K562 (cell line): Measurements from ENCODE around the gene MAML1. TPM values are rescaled to one million over a fixed set of nuclear protein-coding genes. Genes with fewer than 3 reads are reported as not detected.

Source experiments
- CEBPG ChIP-seq, 3 experiments: fragments of 200-800 bp in 1 of 3; sonication (Bioruptor generic) in 1 of 3; sonication (generic) in 1 of 3; formaldehyde crosslinking in 1 of 3; IDR thresholded peaks in 2 of 3; conservative IDR thresholded peaks in 1 of 3; 2 replicates each; pipeline versions ENCODE4 v1.6.1 to v1.8.0; 2016 to 2022; ENCODE audit warnings: missing compliant biosample characterization in 2 of 3, missing genetic modification characterization in 2 of 3, mild to moderate bottlenecking in 1 of 3, missing genetic modification reagents in 1 of 3
- CREBBP ChIP-seq: IDR thresholded peaks from one replicate; pipeline ENCODE4 v1.6.1; 2012; ENCODE audit warnings: low read depth, mild to moderate bottlenecking, control low read depth, inconsistent platforms, low read length
- HIVEP1 ChIP-seq: fragments of 250-450 bp; sonication (Bioruptor Pico); IDR thresholded peaks from 2 replicates; pipeline ENCODE4 v1.4.0; 2020; ENCODE audit warnings: mild to moderate bottlenecking
- HNRNPK ChIP-seq: fragments of 200-400 bp; formaldehyde crosslinking; IDR thresholded peaks from one replicate; pipeline ENCODE4 v1.6.1; 2018; ENCODE audit warnings: mild to moderate bottlenecking, low read depth, low read length; ENCODE audit not compliant: poor library complexity, severe bottlenecking
- NFE2 ChIP-seq: IDR thresholded peaks from 2 replicates; pipeline ENCODE4 v1.6.1; 2014; ENCODE audit warnings: antibody characterized with exemption, low read depth
- SMARCA4 ChIP-seq: fragments of 450-650 bp; IDR thresholded peaks from 2 replicates; pipeline ENCODE4 v1.6.1; 2016
- ZEB2 ChIP-seq: fragments of 450-650 bp; IDR thresholded peaks from 2 replicates; pipeline ENCODE4 v1.6.1; 2016
- ZNF133 ChIP-seq: fragments of 250-450 bp; sonication (Bioruptor Pico); IDR thresholded peaks from 2 replicates; pipeline ENCODE4 v1.4.0; 2020; ENCODE audit warnings: mild to moderate bottlenecking
- ZNF507 ChIP-seq: conservative IDR thresholded peaks from 2 replicates; pipeline ENCODE4 v1.6.1; 2017; ENCODE audit warnings: missing genetic modification characterization, missing compliant biosample characterization
- ZNF561 ChIP-seq: fragments of 450-650 bp; formaldehyde crosslinking; conservative IDR thresholded peaks from 2 replicates; pipeline ENCODE4 v1.4.0; 2020; ENCODE audit warnings: mild to moderate bottlenecking, moderate library complexity
- ZNF583 ChIP-seq: fragments of 250-450 bp; sonication (Bioruptor Pico); IDR thresholded peaks from 2 replicates; pipeline ENCODE4 v1.4.0; 2020
- ZNF696 ChIP-seq: fragments of 250-450 bp; sonication (Bioruptor Pico); conservative IDR thresholded peaks from 2 replicates; pipeline ENCODE4 v1.4.0; 2020; ENCODE audit warnings: mild to moderate bottlenecking, moderate library complexity
- polyA plus RNA-seq, 8 experiments: library from polyadenylated mRNA; depleted of rRNA in 4 of 8; stranded (reverse) in 5 of 8; unstranded in 3 of 8; fragments of >200 nt; fragmentation: Nextera tagmentation in 2 of 8; fragmentation: Illumina TruSeq in 1 of 8; extraction: Ambion mirVana in 2 of 8; extraction: Trizol in 1 of 8; gene quantifications; 2 replicates each; pipeline versions ENCODE4 v1.2.1 to v1.2.3, GENCODE V29; 2011 to 2014; ENCODE audit warnings: inconsistent platforms in 1 of 8, missing spikeins in 1 of 8
- total RNA-seq, 7 experiments: library from RNA; depleted of rRNA in 6 of 7; stranded (reverse); fragments of >200 nt in 6 of 7; fragmentation: Illumina TruSeq in 2 of 7; extraction: Trizol in 2 of 7; gene quantifications; 2 replicates each; pipeline versions ENCODE4 v1.2.1 to v1.2.3, GENCODE V29; 2011 to 2021; ENCODE audit warnings: low replicate concordance in 1 of 7
- TF ChIP-seq, protein P1 (sequence below), 2 experiments: fragments of 450-650 bp; IDR thresholded peaks; 2 replicates each; pipeline ENCODE4 v1.6.1; 2018; ENCODE audit warnings: mild to moderate bottlenecking in 2 of 2, low read depth in 1 of 2; ENCODE audit not compliant: partially characterized antibody in 2 of 2
- TF ChIP-seq, protein P2 (sequence below): sonication (generic); formaldehyde crosslinking; IDR thresholded peaks from 2 replicates; pipeline ENCODE4 v1.8.0; 2022; ENCODE audit warnings: mild to moderate bottlenecking, missing genetic modification reagents
- TF ChIP-seq, protein P3 (sequence below): fragments of 450-650 bp; IDR thresholded peaks from 2 replicates; pipeline ENCODE4 v1.6.1; 2016; ENCODE audit warnings: low read depth

Gene MAML1
- total and polyA plus RNA-seq, 9 of the 15 experiments (the other 6 are each of a cell fraction or from before 2014, with no cell fraction given) = 0.32 to 18.4 (median 7.0) TPM

DNA sequence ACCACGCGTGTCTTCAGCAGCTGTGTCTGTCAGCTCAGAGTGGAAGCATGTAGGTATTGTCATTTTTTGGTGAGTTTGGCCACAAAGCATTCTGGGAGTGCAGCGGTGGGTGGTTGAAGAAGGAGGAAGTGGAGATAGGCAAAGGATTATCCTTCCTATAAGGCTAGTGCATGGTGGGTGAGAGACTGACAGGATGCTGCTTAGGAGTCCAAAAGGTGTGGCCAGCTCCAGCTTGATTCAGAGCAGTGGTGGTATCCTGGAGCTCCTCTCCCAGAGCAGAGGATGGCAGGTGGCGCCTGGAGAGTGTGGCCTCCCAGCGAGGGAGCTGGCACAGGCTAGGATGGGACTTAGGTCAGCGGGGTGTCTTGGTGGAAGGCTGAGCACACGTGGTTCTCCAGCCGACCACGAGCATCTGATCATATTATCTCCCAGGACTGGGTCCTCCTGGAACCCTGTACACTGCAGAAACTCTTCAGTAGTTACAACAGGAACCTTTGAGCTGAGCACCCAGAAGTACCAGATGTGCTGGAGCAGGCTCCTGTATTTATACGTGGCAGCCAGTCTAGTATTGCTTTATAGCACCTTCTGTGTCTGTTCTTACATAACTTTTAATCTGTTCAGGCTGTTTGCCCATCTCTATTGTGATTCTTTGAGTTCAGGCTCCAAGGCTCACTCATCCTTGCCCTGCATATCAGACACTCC is 29.6 kb downstream of the MAML1 start (continued):
- TF ChIP-seq HNRNPK = no peak
- TF ChIP-seq NFE2 = no peak
- TF ChIP-seq ZNF507 (tag) = no peak
- TF ChIP-seq, protein P1, sequence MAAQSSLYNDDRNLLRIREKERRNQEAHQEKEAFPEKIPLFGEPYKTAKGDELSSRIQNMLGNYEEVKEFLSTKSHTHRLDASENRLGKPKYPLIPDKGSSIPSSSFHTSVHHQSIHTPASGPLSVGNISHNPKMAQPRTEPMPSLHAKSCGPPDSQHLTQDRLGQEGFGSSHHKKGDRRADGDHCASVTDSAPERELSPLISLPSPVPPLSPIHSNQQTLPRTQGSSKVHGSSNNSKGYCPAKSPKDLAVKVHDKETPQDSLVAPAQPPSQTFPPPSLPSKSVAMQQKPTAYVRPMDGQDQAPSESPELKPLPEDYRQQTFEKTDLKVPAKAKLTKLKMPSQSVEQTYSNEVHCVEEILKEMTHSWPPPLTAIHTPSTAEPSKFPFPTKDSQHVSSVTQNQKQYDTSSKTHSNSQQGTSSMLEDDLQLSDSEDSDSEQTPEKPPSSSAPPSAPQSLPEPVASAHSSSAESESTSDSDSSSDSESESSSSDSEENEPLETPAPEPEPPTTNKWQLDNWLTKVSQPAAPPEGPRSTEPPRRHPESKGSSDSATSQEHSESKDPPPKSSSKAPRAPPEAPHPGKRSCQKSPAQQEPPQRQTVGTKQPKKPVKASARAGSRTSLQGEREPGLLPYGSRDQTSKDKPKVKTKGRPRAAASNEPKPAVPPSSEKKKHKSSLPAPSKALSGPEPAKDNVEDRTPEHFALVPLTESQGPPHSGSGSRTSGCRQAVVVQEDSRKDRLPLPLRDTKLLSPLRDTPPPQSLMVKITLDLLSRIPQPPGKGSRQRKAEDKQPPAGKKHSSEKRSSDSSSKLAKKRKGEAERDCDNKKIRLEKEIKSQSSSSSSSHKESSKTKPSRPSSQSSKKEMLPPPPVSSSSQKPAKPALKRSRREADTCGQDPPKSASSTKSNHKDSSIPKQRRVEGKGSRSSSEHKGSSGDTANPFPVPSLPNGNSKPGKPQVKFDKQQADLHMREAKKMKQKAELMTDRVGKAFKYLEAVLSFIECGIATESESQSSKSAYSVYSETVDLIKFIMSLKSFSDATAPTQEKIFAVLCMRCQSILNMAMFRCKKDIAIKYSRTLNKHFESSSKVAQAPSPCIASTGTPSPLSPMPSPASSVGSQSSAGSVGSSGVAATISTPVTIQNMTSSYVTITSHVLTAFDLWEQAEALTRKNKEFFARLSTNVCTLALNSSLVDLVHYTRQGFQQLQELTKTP (IDR thresholded peaks at IDR 0.05; ENCODE audit: low read depth in 1 of 2, partially characterized antibody in 2 of 2) = peak in 1 of 2 experiments; percentile 70
- no peak for TF ChIP-seq ZNF133
- no peak for TF ChIP-seq ZNF561 (CRISPR knock-in tag)
- TF ChIP-seq ZEB2 = no peak
- TF ChIP-seq ZNF696 (CRISPR knock-in tag) = no peak
- no peak for TF ChIP-seq CEBPG (CRISPR knock-in tag; IDR thresholded peaks at IDR 0.05)
- no peak for TF ChIP-seq CEBPG (tag; conservative IDR thresholded peaks at IDR 0.05 in 1 of 2, IDR thresholded peaks at IDR 0.05 in 1 of 2)
- no peak for TF ChIP-seq SMARCA4
- no peak for TF ChIP-seq ZNF583
- TF ChIP-seq HIVEP1 = no peak
- TF ChIP-seq, protein P2, sequence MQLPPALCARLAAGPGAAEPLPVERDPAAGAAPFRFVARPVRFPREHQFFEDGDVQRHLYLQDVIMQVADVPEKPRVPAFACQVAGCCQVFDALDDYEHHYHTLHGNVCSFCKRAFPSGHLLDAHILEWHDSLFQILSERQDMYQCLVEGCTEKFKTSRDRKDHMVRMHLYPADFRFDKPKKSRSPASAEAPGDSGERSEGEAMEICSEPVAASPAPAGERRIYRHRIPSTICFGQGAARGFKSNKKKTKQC (CRISPR knock-in tag) = no peak
- no peak for TF ChIP-seq CREBBP
- TF ChIP-seq, protein P3, sequence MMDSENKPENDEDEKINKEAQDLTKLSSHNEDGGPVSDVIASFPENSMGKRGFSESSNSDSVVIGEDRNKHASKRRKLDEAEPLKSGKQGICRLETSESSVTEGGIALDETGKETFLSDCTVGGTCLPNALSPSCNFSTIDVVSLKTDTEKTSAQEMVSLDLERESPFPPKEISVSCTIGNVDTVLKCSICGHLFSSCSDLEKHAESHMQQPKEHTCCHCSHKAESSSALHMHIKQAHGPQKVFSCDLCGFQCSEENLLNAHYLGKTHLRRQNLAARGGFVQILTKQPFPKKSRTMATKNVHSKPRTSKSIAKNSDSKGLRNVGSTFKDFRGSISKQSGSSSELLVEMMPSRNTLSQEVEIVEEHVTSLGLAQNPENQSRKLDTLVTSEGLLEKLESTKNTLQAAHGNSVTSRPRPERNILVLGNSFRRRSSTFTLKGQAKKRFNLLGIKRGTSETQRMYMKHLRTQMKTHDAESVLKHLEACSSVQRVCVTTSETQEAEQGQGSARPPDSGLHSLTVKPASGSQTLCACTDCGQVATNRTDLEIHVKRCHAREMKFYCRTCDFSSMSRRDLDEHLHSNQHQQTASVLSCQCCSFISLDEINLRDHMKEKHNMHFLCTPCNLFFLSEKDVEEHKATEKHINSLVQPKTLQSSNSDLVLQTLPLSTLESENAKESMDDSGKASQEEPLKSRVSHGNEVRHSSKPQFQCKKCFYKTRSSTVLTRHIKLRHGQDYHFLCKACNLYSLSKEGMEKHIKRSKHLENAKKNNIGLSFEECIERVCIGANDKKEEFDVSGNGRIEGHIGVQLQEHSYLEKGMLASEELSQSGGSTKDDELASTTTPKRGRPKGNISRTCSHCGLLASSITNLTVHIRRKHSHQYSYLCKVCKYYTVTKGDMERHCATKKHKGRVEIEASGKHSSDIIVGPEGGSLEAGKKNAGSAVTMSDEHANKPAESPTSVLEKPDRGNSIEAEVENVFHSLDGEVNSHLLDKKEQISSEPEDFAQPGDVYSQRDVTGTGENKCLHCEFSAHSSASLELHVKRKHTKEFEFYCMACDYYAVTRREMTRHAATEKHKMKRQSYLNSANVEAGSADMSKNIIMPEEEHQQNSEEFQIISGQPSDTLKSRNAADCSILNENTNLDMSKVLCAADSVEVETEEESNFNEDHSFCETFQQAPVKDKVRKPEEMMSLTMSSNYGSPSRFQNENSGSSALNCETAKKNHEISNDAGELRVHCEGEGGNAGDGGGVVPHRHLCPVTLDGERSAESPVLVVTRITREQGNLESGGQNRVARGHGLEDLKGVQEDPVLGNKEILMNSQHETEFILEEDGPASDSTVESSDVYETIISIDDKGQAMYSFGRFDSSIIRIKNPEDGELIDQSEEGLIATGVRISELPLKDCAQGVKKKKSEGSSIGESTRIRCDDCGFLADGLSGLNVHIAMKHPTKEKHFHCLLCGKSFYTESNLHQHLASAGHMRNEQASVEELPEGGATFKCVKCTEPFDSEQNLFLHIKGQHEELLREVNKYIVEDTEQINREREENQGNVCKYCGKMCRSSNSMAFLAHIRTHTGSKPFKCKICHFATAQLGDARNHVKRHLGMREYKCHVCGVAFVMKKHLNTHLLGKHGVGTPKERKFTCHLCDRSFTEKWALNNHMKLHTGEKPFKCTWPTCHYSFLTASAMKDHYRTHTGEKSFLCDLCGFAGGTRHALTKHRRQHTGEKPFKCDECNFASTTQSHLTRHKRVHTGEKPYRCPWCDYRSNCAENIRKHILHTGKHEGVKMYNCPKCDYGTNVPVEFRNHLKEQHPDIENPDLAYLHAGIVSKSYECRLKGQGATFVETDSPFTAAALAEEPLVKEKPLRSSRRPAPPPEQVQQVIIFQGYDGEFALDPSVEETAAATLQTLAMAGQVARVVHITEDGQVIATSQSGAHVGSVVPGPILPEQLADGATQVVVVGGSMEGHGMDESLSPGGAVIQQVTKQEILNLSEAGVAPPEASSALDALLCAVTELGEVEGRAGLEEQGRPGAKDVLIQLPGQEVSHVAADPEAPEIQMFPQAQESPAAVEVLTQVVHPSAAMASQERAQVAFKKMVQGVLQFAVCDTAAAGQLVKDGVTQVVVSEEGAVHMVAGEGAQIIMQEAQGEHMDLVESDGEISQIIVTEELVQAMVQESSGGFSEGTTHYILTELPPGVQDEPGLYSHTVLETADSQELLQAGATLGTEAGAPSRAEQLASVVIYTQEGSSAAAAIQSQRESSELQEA = no peak
